Neuronal stem cell (in vitro differentiated cells): ENCODE results near the gene CRP.
"Not testable (repeated sequence)": the region's sequence is repeated elsewhere in the genome, so short reads cannot be mapped to it uniquely, and the experiment has no call there.

Experiments
- DNase-seq: peaks from one replicate; pipeline ENCODE4 v3.0.0-alpha.2; 2013; ENCODE audit warnings: low spot score
- H2AFZ ChIP-seq: one replicate; pipeline ENCODE4 v1.6.1; 2013; ENCODE audit warnings: mild to moderate bottlenecking, low read length, inconsistent platforms
- H2AK5ac ChIP-seq: 2 replicates; pipeline ENCODE4 v1.6.1; 2013; ENCODE audit warnings: low read depth, mild to moderate bottlenecking, inconsistent platforms, low read length, moderate library complexity, mixed read lengths
- H2BK120ac ChIP-seq: 2 replicates; pipeline ENCODE4 v1.6.1; 2013; ENCODE audit warnings: low read depth, mild to moderate bottlenecking, inconsistent platforms, low read length, moderate library complexity, mixed read lengths
- H2BK12ac ChIP-seq: one replicate; pipeline ENCODE4 v1.6.1; 2013; ENCODE audit warnings: low read length, inconsistent platforms
- H2BK15ac ChIP-seq: 2 replicates; pipeline ENCODE4 v1.6.1; 2013; ENCODE audit warnings: mild to moderate bottlenecking, low read length, inconsistent platforms, mixed read lengths
- H2BK5ac ChIP-seq: one replicate; pipeline ENCODE4 v1.6.1; 2013; ENCODE audit warnings: inconsistent platforms, mild to moderate bottlenecking, low read length, moderate library complexity
- H3K14ac ChIP-seq: one replicate; pipeline ENCODE4 v1.6.1; 2013; ENCODE audit warnings: low read length, inconsistent platforms
- H3K18ac ChIP-seq: 2 replicates; pipeline ENCODE4 v1.6.1; 2013; ENCODE audit warnings: low read length, inconsistent platforms
- H3K23ac ChIP-seq: 2 replicates; pipeline ENCODE4 v1.6.1; 2013; ENCODE audit warnings: low read depth, mild to moderate bottlenecking, mixed read lengths, low read length, inconsistent platforms; ENCODE audit not compliant: poor library complexity
- H3K27ac ChIP-seq: replicated peaks from 3 replicates; pipeline ENCODE4 v1.5.1; 2013; ENCODE audit warnings: low read length, inconsistent platforms
- H3K27me3 ChIP-seq, 3 experiments: 2 replicates each; pipeline ENCODE4 v1.6.1; 2013; ENCODE audit warnings: low read length in 3 of 3, mild to moderate bottlenecking in 2 of 3, inconsistent platforms in 1 of 3, low read depth in 1 of 3, mixed read lengths in 1 of 3, moderate library complexity in 1 of 3; ENCODE audit not compliant: control insufficient read depth in 3 of 3, insufficient read depth in 3 of 3
- H3K36me3 ChIP-seq, 2 donors: replicated peaks in 1 of 2; 2 replicates each; pipeline ENCODE4 v1.6.1; 2013; ENCODE audit warnings: low read length in 2 of 2; ENCODE audit not compliant: control insufficient read depth in 2 of 2, insufficient read depth in 2 of 2
- H3K4ac ChIP-seq: 2 replicates; pipeline ENCODE4 v1.6.1; 2013; ENCODE audit warnings: inconsistent platforms, mild to moderate bottlenecking, low read length, moderate library complexity
- H3K4me1 ChIP-seq, 2 donors: 1 replicate in 1 of 2; 2 replicates in 1 of 2; pipeline ENCODE4 v1.6.1; 2013; ENCODE audit warnings: low read length in 2 of 2, low read depth in 1 of 2; ENCODE audit not compliant: control insufficient read depth in 2 of 2, insufficient read depth in 1 of 2
- H3K4me2 ChIP-seq: one replicate; pipeline ENCODE4 v1.6.1; 2013; ENCODE audit warnings: mild to moderate bottlenecking, low read length, inconsistent platforms; ENCODE audit not compliant: insufficient read depth, poor library complexity, severe bottlenecking
- H3K4me3 ChIP-seq, 2 donors: 2 replicates each; pipeline ENCODE4 v1.5.1; 2013; ENCODE audit warnings: low read length in 2 of 2, mild to moderate bottlenecking in 2 of 2, inconsistent platforms in 1 of 2, moderate library complexity in 1 of 2
- H3K79me1 ChIP-seq: one replicate; pipeline ENCODE4 v1.6.1; 2013; ENCODE audit warnings: low read depth, mild to moderate bottlenecking, inconsistent platforms, low read length, moderate library complexity
- H3K9ac ChIP-seq: one replicate; pipeline ENCODE4 v1.6.1; 2013; ENCODE audit warnings: mild to moderate bottlenecking, low read depth, low read length, inconsistent platforms; ENCODE audit not compliant: poor library complexity
- H3K9me3 ChIP-seq, 2 donors: replicated peaks in 1 of 2; 2 replicates each; pipeline versions ENCODE3 to v1.6.1; 2013; ENCODE audit warnings: low read length in 2 of 2, mild to moderate bottlenecking in 2 of 2, inconsistent platforms in 1 of 2, low read depth in 1 of 2, mixed read lengths in 1 of 2, moderate library complexity in 1 of 2; ENCODE audit not compliant: control insufficient read depth in 2 of 2, insufficient read depth in 1 of 2
- H4K8ac ChIP-seq: one replicate; pipeline ENCODE4 v1.6.1; 2013; ENCODE audit warnings: low read depth, mild to moderate bottlenecking, inconsistent platforms, low read length, moderate library complexity
- H4K91ac ChIP-seq: one replicate; pipeline ENCODE4 v1.6.1; 2013; ENCODE audit warnings: low read length, low read depth, mild to moderate bottlenecking, inconsistent platforms; ENCODE audit not compliant: poor library complexity
- WGBS, 2 donors: extraction: QIAGEN DNeasy Blood & Tissue Kit; methylation state at CpG; one replicate each; pipeline ENCODE4 v1.1.7; 2013; ENCODE audit warnings: missing lambda C conversion rate in 2 of 2, mixed read lengths in 1 of 2; ENCODE audit not compliant: insufficient read length in 2 of 2, insufficient replicate concordance in 1 of 2; ENCODE audit errors: extremely low coverage in 2 of 2; 5-methylcytosine and 5-hydroxymethylcytosine counted together

The CRP gene

GRCh38 chr1:159672390-159672789, 42.0 kb downstream of the CRP start:
- not testable (repeated sequence) for H3K4me1 ChIP-seq

GRCh38 chr1:159669338-159669737, 45.1 kb downstream of the CRP start:
- no peak overlapping the region for H3K4me3 ChIP-seq
- no peak overlapping the region for H3K27ac ChIP-seq
- no peak overlapping the region for H2AFZ ChIP-seq
- no peak overlapping the region for H3K23ac ChIP-seq
- no peaks in the 10 kb centered on the region for H3K79me1 ChIP-seq
- no peak for DNase-seq
- H3K27me3 ChIP-seq, result no peaks in the 10 kb centered on the region
- H2AK5ac ChIP-seq, result no peak overlapping the region
- H3K9me3 ChIP-seq, result no peaks in the 10 kb centered on the region
- H3K14ac ChIP-seq, result no peak overlapping the region
- no peak overlapping the region for H4K8ac ChIP-seq
- no CpG with 5 or more reads among the region's 1 CpG for WGBS, 2 donors
- no peak overlapping the region for H2BK120ac ChIP-seq
- no peak overlapping the region for H2BK5ac ChIP-seq
- no peak overlapping the region for H3K9ac ChIP-seq
- H4K91ac ChIP-seq, result no peak overlapping the region
- H3K4ac ChIP-seq, result no peak overlapping the region
- no peak overlapping the region for H2BK15ac ChIP-seq
- H3K4me1 ChIP-seq, result no peaks in the 10 kb centered on the region
- H2BK12ac ChIP-seq, result no peak overlapping the region
- H3K4me2 ChIP-seq, result no peak overlapping the region
- no peaks in the 10 kb centered on the region for H3K36me3 ChIP-seq
- no peak overlapping the region for H3K18ac ChIP-seq

More at GRCh38 chr1:159672390-159672789, 42.0 kb downstream of the CRP start:
- H4K8ac ChIP-seq, H3K4ac ChIP-seq, H3K9ac ChIP-seq, H2AFZ ChIP-seq, H3K27ac ChIP-seq, DNase-seq, H2BK15ac ChIP-seq, H3K79me1 ChIP-seq, H3K4me2 ChIP-seq, H3K27me3 ChIP-seq, H3K18ac ChIP-seq, H3K9me3 ChIP-seq, H2AK5ac ChIP-seq, H2BK5ac ChIP-seq, H3K23ac ChIP-seq, H4K91ac ChIP-seq, H3K4me3 ChIP-seq, H2BK12ac ChIP-seq, H3K14ac ChIP-seq, H3K36me3 ChIP-seq, H2BK120ac ChIP-seq: not testable (repeated sequence)
- no CpG with 5 or more reads among the region's 1 CpG for WGBS, 2 donors

- H4K8ac ChIP-seq, result no peak overlapping the region
- H3K27me3 ChIP-seq, result no peaks in the 10 kb centered on the region
- no peak overlapping the region for H2AK5ac ChIP-seq
- H3K4me2 ChIP-seq, result no peak overlapping the region
- H2BK120ac ChIP-seq, result no peak overlapping the region
- no peak overlapping the region for H3K4ac ChIP-seq
- H3K9ac ChIP-seq, result no peak overlapping the region
- no peak overlapping the region for H3K14ac ChIP-seq
- no peak overlapping the region for H2BK5ac ChIP-seq
- H3K23ac ChIP-seq, result no peak overlapping the region
- WGBS, 2 donors, result no CpG with 5 or more reads among the region's 3 CpGs
- no peak overlapping the region for H4K91ac ChIP-seq
- H2AFZ ChIP-seq, result no peak overlapping the region
- no peak overlapping the region for H3K27ac ChIP-seq
- no peak overlapping the region for H3K18ac ChIP-seq
- H2BK12ac ChIP-seq, result no peak overlapping the region
- H3K4me3 ChIP-seq, result no peak overlapping the region
- H3K36me3 ChIP-seq, result no peaks in the 10 kb centered on the region
- H3K4me1 ChIP-seq, result no peaks in the 10 kb centered on the region
- H3K9me3 ChIP-seq, result no peaks in the 10 kb centered on the region
- H3K79me1 ChIP-seq, result no peaks in the 10 kb centered on the region
- no peak overlapping the region for H2BK15ac ChIP-seq
- DNase-seq, result no peak
Observed at GRCh38 chr1:159668739-159669138, 45.6 kb downstream of the CRP start.

GRCh38 chr1:159664247-159664646, 50.1 kb downstream of the CRP start:
- no peak for DNase-seq
- no peak overlapping the region for H3K4ac ChIP-seq
- no peak overlapping the region for H3K18ac ChIP-seq
- H3K14ac ChIP-seq, result no peak overlapping the region
- no CpG with 5 or more reads among the region's 3 CpGs for WGBS, 2 donors
- no peak overlapping the region for H4K91ac ChIP-seq
- no peak overlapping the region for H3K4me3 ChIP-seq
- H2BK120ac ChIP-seq, result no peak overlapping the region
- no peak overlapping the region for H4K8ac ChIP-seq
- no peak overlapping the region for H3K9ac ChIP-seq
- no peaks in the 10 kb centered on the region for H3K9me3 ChIP-seq
- no peaks in the 10 kb centered on the region for H3K36me3 ChIP-seq
- H3K79me1 ChIP-seq, result no peaks in the 10 kb centered on the region
- H2BK15ac ChIP-seq, result no peak overlapping the region
- H3K27me3 ChIP-seq, result no peaks in the 10 kb centered on the region
- H3K23ac ChIP-seq, result no peak overlapping the region
- H2AK5ac ChIP-seq, result no peak overlapping the region
- no peak overlapping the region for H2BK12ac ChIP-seq
- H3K27ac ChIP-seq, result no peak overlapping the region
- H2AFZ ChIP-seq, result no peak overlapping the region
- no peak overlapping the region for H2BK5ac ChIP-seq
- H3K4me1 ChIP-seq, result no peaks in the 10 kb centered on the region
- no peak overlapping the region for H3K4me2 ChIP-seq
